Osteocyte (in vitro differentiated cells): ENCODE data around the gene PSMA3. TPM values are rescaled to one million over a fixed set of nuclear protein-coding genes. Genes with fewer than 3 reads are reported as not detected.

Source experiments
- DNase-seq: peaks from one replicate; pipeline ENCODE4 v3.0.0; 2021; ENCODE audit warnings: mixed read lengths; ENCODE audit not compliant: unreplicated experiment; ENCODE audit errors: extremely low spot score
- H3K27ac Mint-ChIP-seq: one replicate; pipeline ENCODE4 v1.8.0; 2021; ENCODE audit warnings: mild to moderate bottlenecking, mixed read lengths; ENCODE audit not compliant: unreplicated experiment
- H3K27me3 Mint-ChIP-seq: one replicate; pipeline ENCODE4 v1.8.0; 2021; ENCODE audit warnings: mixed read lengths; ENCODE audit not compliant: unreplicated experiment
- H3K36me3 Mint-ChIP-seq: one replicate; pipeline ENCODE4 v1.8.0; 2021; ENCODE audit warnings: mixed read lengths; ENCODE audit not compliant: unreplicated experiment
- H3K4me1 Mint-ChIP-seq: one replicate; pipeline ENCODE4 v1.8.0; 2021; ENCODE audit warnings: mixed read lengths; ENCODE audit not compliant: unreplicated experiment
- H3K4me3 Mint-ChIP-seq: one replicate; pipeline ENCODE4 v1.8.0; 2021; ENCODE audit warnings: mild to moderate bottlenecking, moderate library complexity, mixed read lengths; ENCODE audit not compliant: unreplicated experiment
- H3K9me3 Mint-ChIP-seq: one replicate; pipeline ENCODE4 v1.8.0; 2021; ENCODE audit warnings: mixed read lengths; ENCODE audit not compliant: unreplicated experiment
- total RNA-seq: library from RNA; stranded (reverse); gene quantifications from 2 replicates; pipeline ENCODE4 v1.2.1, GENCODE V29; 2021
- TF ChIP-seq, protein P1 (sequence below): fragments of 200-600 bp; sonication (generic); IDR thresholded peaks from 2 replicates; pipeline ENCODE4 v1.5.0; 2021; ENCODE audit warnings: antibody characterized with exemption, mild to moderate bottlenecking, moderate library complexity

Gene PSMA3
- total RNA-seq, 1 donor from 2014 or later, result 156 TPM

GRCh38 chr14:58200480-58200841 lies 44.2 kb upstream of the PSMA3 start:
- Mint-ChIP-seq H3K27ac (peak overlapping the region; percentile 96), H3K9me3 (no peaks in the 10 kb centered on the region), H3K4me3 (peak overlapping the region; percentile 96), H3K27me3 (peaks cover 12% of the 10 kb centered on the region), H3K4me1 (peaks cover 18% of the 10 kb centered on the region), H3K36me3 (peaks cover 5% of the 10 kb centered on the region)
- DNase-seq, result no peak
- TF ChIP-seq, protein P1, sequence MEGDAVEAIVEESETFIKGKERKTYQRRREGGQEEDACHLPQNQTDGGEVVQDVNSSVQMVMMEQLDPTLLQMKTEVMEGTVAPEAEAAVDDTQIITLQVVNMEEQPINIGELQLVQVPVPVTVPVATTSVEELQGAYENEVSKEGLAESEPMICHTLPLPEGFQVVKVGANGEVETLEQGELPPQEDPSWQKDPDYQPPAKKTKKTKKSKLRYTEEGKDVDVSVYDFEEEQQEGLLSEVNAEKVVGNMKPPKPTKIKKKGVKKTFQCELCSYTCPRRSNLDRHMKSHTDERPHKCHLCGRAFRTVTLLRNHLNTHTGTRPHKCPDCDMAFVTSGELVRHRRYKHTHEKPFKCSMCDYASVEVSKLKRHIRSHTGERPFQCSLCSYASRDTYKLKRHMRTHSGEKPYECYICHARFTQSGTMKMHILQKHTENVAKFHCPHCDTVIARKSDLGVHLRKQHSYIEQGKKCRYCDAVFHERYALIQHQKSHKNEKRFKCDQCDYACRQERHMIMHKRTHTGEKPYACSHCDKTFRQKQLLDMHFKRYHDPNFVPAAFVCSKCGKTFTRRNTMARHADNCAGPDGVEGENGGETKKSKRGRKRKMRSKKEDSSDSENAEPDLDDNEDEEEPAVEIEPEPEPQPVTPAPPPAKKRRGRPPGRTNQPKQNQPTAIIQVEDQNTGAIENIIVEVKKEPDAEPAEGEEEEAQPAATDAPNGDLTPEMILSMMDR, result no peak

GRCh38 chr14:58200846-58201245 lies 43.8 kb upstream of the PSMA3 start:
- no peaks in the 10 kb centered on the region for H3K9me3 Mint-ChIP-seq
- H3K4me1 Mint-ChIP-seq, result peaks cover 18% of the 10 kb centered on the region
- H3K36me3 Mint-ChIP-seq, result peaks cover 5% of the 10 kb centered on the region
- H3K27me3 Mint-ChIP-seq, result peaks cover 8% of the 10 kb centered on the region
- H3K27ac Mint-ChIP-seq, result peak overlapping the region; percentile 96
- peak overlapping the region; percentile 96 for H3K4me3 Mint-ChIP-seq
- TF ChIP-seq, protein P1, result no peak
- no peak for DNase-seq

DNA sequence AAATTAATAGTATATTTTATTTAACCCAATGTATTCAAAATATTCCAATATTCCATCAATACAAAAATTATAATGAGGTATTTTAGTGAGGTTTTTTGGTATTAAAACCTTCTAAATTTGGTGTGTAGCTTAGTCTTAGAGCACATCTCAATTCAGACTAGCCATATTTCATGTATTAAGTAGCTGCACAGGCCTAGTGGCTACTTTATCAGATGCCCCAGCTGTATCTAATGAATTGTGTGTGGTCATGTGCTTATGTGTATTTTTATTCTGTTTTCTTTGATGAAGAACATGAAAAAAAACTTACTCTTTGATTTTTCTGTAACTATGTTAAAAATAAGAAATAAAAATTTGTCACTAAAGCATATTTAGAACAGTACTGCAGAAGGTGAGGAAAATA lies 31.5 kb upstream of the PSMA3 start:
- Mint-ChIP-seq H3K27ac (no peak overlapping the region), H3K27me3 (no peaks in the 10 kb centered on the region), H3K4me1 (peaks cover 13% of the 10 kb centered on the region), H3K9me3 (peaks cover 3% of the 10 kb centered on the region), H3K36me3 (peaks cover 47% of the 10 kb centered on the region), H3K4me3 (no peak overlapping the region)
- no peak for DNase-seq
- TF ChIP-seq, protein P1, result no peak

DNA sequence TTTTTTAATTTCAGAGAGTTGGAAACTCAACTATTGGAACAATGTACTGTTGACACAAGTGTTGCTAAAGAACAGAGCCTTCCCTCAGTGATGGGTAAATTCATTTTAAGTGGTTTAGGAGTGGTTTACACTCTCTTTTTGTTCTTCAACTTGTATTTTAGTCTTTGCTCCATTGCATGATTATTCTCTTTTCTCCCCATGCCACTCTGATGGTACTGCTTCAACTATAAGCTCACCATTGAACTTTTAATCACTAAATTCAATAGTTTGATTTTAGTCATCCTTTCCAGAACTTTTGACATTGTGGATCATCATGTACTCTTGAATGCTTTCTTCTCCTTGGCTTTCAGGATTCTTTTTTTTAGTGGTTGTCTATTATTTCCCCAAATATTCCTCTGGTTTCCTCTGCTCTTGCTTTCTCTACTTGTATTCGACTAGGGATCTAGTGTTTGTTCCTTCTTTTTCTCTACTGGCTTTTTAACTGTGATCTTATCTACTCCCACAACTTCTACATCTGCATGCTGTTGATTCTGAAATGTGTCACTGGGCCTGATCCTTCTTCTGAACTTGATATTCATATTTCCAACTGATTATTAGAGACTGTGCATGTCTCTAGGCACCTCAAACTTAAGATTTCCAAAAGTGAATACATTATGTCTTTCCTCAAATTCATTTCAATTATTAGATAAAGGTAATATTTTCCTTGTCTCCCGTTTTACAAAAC lies 29.3 kb upstream of the PSMA3 start:
- H3K9me3 Mint-ChIP-seq, result peaks cover 3% of the 10 kb centered on the region
- no peak overlapping the region for H3K27ac Mint-ChIP-seq

GRCh38 chr14:58216544-58216943 lies 28.1 kb upstream of the PSMA3 start:
- Mint-ChIP-seq H3K9me3 (peaks cover 3% of the 10 kb centered on the region), H3K27ac (peak overlapping the region; percentile 59), H3K27me3 (no peaks in the 10 kb centered on the region), H3K4me3 (no peak overlapping the region), H3K4me1 (peaks cover 13% of the 10 kb centered on the region), H3K36me3 (peaks cover 37% of the 10 kb centered on the region)
- TF ChIP-seq, protein P1, result no peak
- DNase-seq, result no peak

More for the DNA sequence above, 29.3 kb upstream of the PSMA3 start:
- TF ChIP-seq, protein P1, result no peak
- Mint-ChIP-seq H3K4me3 (no peak overlapping the region), H3K4me1 (peaks cover 13% of the 10 kb centered on the region), H3K36me3 (peaks cover 41% of the 10 kb centered on the region), H3K27me3 (no peaks in the 10 kb centered on the region)
- no peak for DNase-seq
